Measurements from ENCODE around the gene CHMP4A.
"Not testable (repeated sequence)": the region's sequence is repeated elsewhere in the genome, so short reads cannot be mapped to it uniquely, and the experiment has no call there.

The CHMP4A gene

DNA sequence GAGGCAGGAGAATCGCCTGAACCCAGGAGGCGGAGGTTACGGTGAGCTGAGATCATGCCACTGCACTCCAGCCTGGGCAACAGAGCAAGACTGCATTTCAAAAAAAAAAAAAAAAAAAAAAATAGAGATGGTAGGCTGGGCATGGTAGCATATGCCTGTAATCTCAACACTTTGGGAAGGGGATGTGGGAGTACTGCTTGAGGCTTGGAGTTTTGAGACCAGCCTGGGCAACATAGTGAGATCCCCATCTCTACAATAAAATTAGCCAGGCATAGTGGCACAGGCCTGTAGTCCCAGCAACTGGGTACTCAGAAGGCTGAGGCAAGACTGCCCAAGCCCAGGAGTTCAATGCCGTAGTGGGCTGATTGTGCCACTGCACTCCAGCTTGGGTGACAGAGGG lies 9.7 kb upstream of the CHMP4A start:
- DNase-seq: not testable (repeated sequence)

DNA sequence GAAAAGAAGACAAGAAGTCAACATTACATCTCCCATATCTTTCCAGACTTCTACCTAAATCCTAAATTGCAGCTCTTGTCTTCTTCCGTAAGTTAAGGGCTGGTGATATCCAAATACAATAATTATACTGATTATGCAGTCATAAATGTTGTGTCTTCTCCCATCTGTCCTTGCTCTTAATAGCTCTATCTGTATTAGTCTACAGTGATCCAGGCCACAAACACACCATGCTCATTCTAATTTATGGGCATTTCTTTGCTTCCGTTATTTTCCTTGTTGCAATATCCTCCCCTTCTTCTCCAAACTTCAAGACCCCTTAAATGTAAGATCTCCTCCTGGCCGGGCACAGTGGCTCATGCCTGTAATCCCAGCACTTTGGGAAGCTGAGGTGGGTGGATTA lies 6.2 kb upstream of the CHMP4A start:
- no peak for DNase-seq

DNA sequence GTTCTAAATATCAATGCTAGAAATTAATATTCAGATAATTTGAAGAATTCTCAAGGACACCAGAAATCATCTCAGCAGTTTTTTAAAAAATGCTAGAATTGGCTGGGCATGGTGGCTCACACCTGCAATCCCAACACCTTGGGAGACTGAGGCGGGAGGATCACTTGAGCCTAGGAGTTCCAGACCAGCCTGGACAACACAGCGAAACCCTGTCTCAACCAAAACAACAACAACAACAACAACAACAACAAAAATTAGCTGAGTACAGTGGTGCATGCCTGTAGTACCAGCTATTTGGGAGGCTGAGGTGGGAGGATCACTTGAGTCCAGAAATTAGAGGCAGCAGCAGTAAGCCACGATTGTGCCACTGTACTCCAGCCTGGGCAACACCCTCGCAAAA lies 5.8 kb upstream of the CHMP4A start:
- no peak for DNase-seq

DNA sequence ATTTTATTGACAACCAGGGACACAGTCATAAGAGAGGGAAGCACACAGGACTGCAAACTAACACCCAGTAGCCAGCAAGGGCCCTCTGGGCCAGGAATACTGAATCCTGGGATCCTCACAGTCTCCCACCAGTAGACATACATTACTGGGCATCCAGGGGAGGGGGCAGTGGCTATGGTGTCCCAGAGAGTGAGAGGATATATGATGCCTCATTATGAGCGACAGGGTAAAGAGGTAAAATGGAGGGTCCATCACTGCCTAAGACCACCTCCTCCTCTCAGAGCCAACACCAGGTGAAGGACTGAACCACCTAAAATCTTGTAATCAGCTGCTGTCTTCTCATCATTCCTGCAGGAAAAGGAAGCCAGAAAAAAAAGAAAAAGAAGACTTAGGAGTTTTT lies 3.6 kb upstream of the CHMP4A start:
- DNase-seq: not testable (repeated sequence)

DNA sequence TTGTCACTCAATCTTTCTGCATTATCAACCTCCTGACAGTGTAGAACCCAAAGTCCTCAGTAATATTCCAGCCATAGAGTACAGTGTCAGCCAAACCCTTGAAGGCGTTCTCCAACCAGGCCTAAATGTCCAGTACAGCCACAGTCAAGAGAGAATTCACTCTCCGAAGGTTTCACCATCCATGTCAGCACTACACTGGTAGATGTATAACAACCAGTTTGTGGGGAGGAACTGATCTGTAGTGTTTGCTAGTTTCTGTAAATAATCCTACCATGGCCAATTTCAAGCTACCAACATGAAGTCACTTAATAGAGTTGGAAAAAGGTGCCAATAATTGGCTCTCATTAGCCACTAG lies 3.0 kb upstream of the CHMP4A start:
- DNase-seq: no peak

DNA sequence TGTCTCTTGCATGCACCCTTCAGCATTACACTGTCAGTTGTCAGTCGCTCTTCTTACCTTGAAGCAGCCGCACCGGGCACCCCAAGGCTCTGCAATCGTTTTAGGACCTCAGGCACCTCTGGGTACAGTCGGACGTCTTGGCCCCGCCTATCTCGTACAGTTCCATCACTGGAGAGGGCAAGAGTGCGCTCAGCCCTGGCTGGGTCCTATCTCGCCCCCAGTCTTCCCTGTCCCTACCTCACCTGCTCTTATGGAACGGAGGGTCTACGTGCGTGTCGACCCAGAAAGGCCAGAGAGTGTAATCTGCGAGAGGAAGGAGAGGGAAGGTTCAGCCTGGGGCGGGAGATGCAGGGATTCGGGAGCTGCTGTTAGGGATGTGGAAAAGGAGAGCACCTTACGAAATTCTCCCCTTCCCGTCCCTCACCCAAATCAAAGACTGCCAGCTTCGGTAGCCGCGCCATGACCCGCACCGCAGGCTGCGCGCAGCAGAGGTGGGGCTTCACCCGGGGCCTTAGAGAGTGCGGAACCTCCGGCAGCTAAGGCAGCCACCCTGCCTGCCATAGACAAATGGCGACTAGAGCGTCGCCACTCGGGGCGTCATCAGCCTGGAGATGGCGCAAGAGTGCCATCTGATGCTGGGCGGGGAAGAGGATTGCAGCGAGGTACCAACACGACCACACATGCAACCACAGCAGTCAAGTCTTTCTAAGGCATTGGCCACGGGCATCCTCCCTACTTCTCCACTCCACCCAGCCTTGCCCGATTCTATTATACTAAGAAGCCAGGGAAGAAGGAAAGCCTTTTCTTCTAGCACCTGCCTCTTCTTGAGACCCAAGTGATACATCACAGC lies 2.4 kb upstream of the CHMP4A start, which contains the start of gene MDP1:
Gene MDP1 (minus strand): TSS at position 572 of the 850 bp plus-strand sequence. CDS start 111 bp downstream, at position 461.
- peak; percentile 92 for DNase-seq

DNA sequence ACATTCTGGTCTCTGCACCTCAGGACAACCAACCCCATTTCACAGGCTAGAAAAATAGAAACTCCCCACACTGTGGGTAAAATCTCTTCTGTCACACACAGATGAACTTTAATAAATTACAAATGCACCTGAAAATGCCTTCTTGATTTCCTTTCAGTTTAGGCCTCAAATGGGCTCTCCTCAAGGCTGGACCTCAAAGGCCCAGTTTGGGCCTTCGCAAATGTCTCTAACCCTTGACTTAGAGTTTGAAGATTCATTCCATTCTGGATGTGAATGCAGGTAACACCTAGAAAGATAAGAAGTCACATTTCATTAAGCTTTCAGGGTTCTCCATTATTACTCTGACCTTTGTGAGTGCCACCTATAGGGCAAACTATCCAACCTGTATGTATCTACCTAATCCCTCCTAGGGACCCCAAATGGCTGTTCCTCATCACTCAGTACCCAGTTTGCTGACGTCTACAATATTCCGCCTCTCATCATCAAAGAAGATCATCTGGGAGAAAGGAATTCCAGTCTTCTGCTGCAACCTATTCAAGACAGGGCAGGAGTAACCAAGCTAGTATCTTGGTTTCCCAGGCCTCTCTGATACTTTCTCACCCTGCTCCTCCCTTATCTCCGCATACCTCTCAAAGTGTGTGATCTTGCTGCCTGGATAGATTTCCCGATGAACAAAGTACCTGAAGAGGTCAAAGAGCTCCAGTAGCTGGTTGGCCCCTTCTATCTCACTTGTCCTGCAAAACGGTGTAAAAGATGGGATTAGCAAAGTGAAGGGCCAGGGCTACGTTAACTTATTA lies 776 bp upstream of the CHMP4A start:
- DNase-seq: no peak

DNA sequence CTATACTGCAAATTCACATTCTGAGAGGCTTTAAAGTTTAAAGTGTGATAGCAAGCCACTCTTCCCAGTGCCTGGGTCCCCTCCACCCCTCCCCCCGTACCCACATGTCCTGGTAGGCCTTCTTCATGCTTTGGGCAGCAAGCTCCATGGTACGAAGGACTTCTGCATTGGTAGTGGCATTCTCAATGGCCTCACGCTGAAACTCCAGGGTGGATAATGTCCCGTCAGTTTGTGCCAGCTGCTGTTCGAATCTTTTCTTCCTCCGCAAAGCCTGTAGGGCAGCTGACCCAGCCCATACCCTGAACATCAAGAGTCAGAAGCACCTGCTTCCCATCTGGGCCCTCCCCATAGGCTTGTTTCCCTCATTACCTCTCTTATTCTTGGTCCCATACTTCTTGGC lies 2.0 kb downstream of the CHMP4A start:
- DNase-seq: no peak

DNA sequence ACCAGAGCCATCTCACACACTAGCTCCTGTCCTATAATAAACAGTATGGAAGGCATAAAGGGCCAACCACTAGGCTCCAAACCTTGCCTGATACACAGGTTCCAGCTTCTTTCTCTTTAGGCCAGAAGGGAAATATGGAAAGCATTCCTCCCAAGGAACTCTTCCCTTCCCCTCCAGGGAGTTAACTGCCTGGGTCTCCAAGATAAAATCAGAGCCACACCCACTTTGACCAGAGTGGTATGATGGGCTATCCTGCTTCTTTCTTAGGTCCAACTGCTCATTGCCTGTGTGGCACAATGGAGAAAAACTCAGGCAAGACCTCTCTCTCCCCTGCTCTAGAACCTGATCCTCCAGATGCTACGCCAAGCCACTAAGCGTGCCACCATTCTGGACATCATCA lies 5.7 kb downstream of the CHMP4A start:
- DNase-seq: no peak

DNA sequence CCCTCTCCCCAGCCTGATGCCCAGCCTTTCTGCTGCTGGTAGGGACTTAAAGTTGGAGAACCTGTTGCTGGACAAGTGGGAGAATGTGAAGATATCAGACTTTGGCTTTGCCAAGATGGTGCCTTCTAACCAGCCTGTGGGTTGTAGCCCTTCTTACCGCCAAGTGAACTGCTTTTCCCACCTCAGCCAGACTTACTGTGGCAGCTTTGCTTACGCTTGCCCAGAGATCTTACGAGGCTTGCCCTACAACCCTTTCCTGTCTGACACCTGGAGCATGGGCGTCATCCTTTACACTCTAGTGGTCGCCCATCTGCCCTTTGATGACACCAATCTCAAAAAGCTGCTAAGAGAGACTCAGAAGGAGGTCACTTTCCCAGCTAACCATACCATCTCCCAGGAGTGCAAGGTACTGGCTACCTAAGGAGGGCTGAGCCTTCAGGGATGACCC lies 6.2 kb downstream of the CHMP4A start:
- DNase-seq: no peak

DNA sequence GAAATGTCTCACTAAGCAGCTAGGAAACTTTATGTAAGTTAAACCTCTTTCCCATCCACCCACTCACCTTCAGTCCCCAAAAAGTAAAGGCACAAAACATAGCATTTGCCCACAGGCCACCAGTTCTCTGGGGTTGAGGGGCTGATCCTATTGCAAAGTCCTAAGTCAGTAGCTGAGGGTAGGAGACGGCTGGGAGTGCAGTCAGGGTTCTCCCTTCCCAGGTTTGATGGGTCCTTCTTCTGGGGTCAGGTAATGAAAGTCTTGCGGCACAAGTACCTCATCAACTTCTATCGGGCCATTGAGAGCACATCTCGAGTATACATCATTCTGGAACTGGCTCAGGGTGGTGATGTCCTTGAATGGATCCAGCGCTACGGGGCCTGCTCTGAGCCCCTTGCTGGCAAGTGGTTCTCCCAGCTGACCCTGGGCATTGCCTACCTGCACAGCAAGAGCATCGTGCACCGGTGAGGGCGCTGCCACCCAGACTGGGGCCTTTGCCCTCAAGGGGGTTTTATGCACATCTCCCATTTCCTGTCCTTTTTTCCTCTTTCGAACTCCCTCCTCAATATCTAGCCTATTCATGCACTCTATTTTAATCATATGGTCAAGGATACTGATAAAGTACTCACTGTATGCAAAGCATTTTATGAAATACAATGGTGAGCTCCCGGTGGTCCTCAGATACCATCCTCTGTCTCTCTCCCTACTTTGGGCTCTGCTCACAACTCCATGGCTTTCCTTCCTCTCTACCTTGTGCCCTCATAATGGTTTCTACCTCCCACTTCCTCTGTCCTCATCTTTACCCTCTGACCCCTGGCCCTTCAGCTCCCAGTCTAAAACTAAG lies 6.8 kb downstream of the CHMP4A start:
- no peak for DNase-seq

DNA sequence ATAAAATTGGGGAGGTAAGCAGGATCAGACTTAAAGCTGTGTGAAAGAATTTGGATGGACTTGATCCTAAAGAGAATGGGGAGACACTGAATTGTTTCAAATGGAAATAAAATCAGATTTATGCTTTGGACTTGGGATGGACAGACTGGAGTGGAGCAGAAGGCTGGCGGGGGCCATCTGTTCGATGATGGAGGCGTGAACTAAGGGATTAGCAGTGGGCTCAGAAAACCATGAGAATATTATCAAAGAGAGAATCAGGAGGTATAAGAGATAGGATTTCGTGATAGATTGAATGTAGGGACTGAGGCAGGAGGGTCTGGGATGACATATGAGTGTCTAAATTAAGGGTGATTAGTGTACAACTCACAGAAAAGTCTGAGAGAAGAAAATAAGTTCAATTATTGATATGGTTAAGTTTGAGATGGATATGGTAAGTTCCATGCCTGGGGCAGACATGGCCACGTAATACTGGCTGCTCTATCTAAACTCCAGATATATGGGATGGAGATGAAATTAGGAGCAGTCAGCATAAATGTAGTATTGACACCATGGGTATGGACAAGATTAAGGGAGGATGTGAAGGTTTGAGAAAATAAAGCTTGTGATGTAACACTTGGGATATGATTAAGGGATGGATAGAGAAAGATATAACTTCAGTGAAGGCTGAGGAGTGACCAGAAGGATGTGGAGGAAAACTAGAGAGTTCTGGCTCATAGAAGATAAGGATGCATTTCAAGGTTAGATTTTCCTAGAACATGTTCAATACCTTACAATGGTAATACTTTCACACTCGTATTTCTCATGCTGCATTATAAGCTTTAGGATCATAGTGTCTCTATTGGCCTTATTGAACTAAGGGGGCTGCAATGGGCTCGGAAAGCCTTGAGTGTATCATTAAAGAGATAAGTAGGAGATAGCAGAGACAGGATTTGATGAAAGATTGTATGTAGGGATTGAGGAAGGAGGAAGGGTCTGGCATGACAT lies 8.8 kb downstream of the CHMP4A start:
- no peak for DNase-seq

DNA sequence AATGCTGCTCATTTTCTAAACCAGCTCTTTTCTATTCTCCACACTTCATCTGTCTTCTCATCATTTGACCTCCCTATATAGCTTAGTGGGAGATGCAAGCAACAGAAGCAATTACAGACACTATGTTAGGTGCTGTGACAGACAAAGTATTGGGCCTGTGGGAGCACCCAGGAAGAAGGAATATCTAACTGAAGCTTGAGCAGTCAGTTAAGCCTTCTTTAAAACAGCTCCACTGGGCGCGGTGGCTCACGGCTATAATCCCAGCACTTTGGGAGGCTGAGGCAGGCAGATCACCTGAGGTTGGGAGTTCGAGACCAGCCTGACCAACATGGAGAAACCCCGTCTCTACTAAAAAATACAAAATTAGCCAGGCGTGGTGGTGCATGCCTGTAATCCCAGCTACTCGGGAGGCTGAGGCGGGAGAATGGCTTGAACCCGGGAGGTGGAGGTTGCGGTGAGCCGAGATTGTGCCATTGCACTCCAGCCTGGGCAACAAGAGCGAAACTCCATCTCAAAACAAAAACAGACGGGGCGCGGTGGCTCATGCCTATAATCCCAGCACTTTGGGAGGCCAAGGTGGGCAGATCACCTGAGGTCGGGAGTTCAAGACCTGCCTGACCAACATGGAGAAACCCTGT lies 9.9 kb downstream of the CHMP4A start:
- DNase-seq: not testable (repeated sequence)

DNA sequence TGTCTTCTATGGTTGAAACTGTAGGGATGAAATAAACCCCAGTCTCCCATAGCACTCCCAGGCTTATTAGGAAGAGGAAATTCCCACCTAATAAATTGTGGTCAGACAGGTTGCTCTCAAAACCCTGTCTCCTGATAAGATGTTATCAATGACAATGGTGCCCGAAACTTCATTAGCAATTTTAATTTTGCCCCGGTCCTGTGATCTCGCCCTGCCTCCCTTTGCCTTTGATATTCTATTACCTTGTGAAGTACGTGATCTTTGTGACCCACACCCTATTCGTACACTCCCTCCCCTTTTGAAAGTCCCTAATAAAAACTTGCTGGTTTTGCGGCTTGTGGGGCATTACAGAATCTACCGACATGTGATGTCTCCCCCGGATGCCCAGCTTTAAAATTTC lies 10.8 kb downstream of the CHMP4A start:
- not testable (repeated sequence) for DNase-seq

DNA sequence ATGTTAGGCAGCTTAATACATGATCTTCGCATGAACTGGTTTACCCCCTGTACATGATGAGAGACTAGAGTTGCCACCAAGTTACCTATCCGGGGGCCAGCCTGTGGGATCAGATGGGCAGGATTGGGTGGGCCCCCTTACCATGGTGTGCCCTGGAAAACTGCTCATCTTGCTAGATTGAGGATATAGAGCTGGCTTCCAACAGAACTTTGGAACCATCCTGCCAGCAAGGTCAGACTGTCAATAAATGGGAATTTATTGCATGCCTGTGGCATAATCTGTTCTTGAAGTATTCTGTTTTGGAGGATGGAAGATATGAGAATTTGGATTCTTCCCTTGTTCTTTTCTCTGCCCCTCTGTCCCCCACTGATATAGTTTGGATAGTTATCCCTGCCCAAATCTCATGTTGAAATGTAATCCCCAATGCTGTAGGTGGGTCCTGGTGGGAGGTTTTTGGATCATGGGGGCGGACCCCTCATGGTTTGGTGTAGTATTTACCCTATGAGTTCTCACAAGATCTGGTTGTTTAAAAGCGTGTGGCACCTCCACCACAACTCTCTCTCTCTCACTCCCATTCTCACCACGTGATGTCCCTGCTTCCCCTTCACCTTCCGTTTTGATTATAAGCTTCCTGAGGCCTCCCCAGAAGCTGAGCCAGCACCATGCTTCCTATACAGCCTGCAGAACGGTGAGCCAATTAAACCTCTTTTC lies 14.3 kb downstream of the CHMP4A start:
- no peak for DNase-seq

DNA sequence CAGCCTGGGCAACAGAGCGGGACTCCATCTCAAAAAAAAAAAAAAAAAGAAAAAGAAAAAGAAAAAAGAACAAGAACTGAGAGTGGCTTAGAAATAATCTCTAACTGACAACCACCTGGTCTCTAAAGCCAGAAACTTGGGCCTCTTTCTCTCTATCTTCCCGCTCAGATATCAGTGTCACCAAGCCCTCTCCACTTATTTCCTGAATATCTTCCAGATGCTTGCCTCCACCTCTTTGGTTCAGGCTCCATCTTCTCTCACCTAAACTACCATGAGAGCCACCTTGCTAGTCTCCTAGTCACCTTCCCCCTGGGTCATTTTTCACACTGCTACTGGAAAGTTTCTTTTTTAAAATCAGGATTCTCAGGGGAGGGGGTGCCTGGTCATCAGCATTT lies 16.2 kb downstream of the CHMP4A start:
- no peak for DNase-seq

DNA sequence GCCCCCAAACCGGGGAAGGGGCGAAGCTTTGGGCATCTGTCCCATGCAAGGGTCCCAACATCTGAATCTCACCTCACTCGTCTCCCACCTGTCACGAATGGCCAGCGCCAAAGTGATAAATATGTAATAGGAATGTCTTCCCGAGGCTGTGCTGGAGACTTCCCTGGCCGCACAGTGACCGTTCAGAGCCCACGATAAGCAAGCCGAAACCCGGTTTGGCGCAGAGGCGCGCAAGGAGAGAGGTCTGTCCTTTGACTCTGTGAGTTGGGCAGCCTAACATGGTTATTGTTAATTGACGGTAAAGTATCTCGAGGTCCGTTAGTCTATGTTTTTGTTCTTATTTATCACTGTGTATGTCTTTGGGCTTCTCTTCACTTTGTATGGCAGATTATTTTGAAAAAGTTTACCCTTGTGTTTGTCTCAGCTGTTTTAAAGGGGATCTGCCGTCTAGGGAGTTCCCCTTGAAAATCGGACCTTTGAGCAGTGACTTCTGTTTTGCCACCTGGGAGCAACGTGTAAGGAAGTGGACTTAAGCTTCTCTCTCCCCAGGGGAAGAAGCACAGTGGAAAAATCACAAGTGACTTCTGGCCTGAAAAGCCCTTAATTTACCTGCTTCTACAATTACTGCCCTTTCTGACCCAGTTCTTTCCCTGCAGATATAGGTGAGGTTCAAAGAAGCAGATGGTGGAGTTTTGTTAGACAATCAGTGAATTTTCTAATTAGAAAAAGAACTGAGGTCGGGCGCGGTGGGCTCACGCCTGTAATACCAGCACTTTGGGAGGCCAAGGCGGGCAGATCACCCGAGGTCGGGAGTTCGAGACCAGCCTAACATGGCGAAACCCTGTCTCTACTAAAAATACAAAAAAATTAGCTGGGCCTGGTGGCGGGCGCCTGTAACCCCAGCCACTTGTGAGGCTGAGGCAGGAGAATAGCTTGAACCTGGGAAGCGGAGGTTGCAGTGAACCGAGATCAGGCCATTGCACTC lies 16.9 kb downstream of the CHMP4A start:
- DNase-seq: peak; percentile 16

DNA sequence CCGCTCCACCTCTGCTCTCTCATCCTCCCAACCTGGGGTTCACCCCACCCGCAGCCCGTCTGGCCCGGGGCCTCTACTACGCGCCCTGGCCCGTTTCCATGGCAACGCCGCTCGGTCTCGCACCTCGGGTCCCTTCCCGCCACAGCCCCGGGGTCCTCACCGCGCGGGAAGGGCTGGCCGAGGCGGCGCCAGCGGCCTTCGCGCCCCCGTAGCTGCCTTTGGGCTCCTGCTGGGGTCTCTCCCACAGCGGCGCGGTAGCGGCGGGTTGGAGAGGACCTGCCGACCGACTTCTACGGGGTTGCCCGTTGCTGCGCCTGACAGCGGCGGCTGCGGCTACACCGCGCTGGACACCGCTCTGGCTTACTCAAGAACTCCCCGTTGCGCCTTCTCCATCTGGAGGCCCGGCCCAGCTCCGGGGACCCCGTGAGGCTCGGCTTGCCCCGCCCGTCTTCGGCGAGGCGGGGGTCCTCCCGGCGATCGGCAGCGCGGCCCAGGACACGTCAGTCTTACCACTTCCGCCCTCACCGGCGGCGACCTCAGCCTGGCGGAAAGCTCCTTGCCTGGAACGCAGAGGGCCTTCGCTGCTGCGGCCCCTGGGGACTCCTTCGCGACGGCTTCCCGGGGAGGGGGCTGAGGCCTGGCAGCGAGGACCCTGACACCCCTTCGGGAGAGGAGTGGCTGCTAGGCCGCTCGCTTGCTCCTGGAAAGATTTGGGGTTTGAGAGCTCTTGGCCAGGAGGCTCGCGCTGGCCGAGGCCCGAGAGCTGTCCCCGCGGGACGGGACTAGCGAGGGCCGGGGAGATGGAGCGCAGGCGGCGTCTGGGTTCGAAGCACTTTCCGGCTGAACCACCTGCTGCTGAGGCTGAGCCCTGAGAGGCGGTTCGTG lies 17.9 kb downstream of the CHMP4A start, which contains the start of gene TM9SF1:
Gene TM9SF1 (minus strand): TSS at position 256 of the 885 bp plus-strand sequence. CDS start 422 bp downstream, outside the sequence.
- peak; percentile 92 for DNase-seq

All from CD4-positive, alpha-beta T cell treated with Interleukin-12 subunit alpha and Interleukin-12 subunit beta, for 1 hour (primary cell).